RPMI8226 (cell line): ENCODE results near the gene GOLGA8A.
"Not testable (repeated sequence)": the region's sequence is repeated elsewhere in the genome, so short reads cannot be mapped to it uniquely, and the experiment has no call there.

Experiments
- DNase-seq: peaks from one replicate; pipeline ENCODE4 v3.0.0-alpha.2; 2015

GOLGA8A gene, protein sequence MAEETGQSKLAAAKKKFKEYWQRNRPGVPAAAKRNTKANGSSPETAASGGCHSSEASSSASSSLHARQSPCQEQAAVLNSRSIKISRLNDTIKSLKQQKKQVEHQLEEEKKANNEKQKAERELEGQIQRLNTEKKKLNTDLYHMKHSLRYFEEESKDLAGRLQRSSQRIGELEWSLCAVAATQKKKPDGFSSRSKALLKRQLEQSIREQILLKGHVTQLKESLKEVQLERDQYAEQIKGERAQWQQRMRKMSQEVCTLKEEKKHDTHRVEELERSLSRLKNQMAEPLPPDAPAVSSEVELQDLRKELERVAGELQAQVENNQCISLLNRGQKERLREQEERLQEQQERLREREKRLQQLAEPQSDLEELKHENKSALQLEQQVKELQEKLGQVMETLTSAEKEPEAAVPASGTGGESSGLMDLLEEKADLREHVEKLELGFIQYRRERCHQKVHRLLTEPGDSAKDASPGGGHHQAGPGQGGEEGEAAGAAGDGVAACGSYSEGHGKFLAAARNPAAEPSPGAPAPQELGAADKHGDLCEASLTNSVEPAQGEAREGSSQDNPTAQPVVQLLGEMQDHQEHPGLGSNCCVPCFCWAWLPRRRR

DNA sequence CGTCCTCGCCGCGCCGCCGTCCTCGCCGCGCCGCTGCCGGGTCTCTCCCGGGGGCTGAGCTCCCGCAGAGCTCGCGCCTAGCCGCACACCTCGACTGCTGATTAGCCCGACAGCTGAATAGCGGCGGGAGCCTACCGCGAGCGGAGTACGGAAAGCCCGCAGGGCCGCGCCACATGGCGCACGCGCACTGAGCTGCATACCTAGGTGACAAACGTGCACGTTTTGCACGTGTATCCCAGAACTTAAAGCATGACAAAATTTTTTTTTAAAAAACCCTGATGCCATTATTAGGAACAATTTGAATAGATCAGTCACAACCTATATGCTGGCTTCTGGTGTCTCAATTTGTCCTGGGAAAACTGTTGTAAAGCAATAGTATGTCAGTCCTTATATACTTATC lies at the start of gene GOLGA8A:
Gene GOLGA8A (minus strand): TSS at position 122 of the 400 bp plus-strand sequence. CDS start 48,117 bp downstream, outside the sequence.
- DNase-seq: peak; percentile 86

DNA sequence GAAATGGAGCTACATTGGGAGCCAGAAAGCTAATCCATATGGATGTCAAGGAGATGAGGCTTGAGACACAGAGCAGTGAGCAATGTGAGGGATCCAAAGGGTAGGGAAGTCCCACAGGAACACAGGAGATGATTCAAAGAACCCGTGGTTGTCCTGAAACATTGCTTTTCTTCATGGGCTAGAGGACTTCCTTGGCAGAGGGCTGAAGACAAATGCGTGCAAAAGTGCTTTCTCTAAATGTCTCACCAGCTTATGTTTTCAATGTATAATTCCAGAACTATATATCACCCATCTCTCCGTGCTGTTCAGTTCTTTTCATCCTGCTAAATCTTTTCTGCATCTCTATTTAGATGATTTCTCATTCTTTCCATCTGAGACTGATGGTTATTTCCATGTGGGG lies 46.0 kb upstream of the GOLGA8A start:
- no peak for DNase-seq

DNA sequence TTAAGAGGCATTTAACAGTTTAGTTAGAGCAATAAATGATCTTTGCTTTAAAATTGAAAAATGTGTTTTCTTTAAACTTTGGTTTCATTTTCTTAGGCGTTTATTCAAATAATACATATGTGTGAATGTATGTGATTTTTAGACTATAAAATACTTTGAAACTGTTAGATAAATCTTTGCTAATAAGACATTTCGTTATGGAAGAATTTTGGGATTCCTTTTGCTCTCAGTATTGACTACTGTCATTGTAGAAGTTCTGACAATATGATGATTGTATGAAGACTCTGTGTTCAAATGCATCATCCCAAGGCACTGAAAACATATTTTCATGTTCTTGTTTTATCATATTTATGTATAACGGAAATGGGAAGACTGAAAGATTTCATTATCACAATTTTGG lies 43.8 kb upstream of the GOLGA8A start:
- no peak for DNase-seq

DNA sequence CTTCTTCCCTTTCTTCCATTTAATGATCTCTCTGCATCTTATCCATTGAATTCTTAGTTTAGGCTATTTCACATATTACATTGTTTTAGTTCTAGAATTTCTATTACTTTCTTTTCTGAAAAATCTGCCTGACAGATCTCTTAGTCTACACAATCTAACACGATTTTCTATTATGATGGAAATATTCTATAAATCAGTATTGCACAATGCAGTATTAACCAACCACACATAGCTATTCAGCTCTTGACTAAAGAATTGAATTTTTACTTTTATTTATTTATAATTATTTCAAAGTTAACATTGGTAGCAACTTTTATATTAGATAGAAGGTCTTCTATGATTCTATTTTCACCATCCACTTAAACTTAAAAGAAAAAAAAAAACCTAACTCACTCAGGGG lies 36.2 kb upstream of the GOLGA8A start:
- DNase-seq: no peak

DNA sequence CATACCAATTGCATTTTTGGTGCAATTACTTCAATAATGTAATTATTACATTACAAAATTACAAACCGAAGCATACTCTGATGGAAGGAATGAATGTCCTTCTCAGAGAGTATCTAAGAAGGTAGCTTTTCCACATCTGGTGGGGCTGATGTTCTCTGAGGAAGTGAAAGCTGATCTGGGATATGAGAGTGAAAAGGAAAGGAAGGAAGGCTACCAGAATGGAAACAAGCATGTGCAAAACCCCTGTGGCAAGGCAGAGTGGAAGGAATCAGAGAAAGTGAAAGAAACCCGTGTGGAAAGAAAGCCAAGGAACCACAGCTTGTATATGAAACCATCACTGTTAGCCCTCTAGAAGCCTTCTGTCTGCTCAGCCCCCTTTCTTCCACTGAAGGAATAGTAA lies 35.3 kb upstream of the GOLGA8A start:
- DNase-seq: no peak

DNA sequence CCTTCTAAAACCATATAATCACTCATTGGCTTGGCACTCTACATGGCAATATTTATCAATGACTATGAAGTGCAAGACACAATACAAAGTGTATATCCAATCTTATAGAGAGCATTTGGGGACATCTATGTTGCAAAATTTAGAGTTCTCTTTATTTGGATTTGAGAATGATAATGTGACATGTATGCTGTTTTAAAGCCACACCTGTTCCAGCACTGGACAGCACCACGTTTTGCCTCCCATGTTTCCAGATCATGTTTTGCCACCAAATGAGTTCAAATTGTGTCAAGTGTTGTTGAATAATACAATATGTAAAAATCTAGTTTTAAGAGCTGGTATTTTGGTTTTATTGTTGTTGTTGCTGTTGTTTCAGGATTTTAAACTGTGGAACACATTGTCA lies 33.3 kb upstream of the GOLGA8A start:
- no peak for DNase-seq

DNA sequence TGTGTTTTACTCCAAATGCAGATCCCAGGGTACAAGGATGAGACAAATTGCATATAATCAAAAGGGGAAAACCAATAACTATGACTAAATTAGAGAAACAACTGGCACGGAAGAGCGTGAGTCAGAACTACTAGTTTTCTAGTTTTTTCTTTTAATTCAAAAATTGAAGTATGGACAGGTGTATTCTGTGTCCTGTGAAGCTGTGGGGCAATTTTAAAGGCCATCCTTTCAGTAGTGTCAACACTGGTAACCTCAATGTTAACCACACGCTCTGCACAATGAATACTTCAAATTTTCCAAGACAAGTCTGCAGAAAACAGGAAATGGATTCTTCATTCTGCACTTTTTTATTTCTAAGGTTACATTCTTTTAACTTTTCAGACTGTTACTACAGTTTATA lies 32.5 kb upstream of the GOLGA8A start:
- no peak for DNase-seq

DNA sequence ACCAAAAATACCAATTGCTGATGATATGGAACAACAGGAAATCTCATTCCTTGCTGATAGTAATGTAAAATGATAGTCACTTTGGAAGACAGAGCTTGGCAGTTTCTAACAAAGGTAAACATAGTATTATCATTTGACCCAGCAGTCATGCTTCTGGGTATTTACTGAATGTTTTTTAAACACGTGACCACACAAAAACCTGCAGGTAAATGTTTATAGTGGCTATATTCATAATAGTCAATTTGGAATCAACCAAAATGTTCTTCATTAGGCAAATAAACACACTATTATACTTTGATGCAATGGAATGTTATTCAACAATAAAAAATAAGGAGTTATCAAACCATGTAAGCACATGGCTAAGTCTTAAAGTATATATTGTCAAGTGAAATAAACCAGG lies 24.1 kb upstream of the GOLGA8A start:
- no peak for DNase-seq

DNA sequence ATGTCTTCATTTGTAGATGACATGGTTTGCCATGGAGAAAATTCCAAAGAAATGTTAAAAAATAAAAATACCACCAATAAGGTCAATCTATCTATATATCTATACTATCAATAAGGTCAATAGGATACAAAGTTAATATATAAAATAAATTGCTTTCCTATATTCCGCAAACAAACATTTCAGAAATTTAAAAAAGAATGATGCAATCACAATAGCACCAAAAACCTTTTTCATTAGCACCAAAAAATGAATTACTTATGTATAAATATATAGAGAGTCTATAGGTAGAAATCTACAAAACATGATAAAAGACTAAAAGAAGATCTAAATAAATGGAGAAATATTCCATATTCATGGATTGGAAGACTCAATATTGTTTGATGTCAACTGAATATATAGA lies 22.8 kb upstream of the GOLGA8A start:
- DNase-seq: no peak

DNA sequence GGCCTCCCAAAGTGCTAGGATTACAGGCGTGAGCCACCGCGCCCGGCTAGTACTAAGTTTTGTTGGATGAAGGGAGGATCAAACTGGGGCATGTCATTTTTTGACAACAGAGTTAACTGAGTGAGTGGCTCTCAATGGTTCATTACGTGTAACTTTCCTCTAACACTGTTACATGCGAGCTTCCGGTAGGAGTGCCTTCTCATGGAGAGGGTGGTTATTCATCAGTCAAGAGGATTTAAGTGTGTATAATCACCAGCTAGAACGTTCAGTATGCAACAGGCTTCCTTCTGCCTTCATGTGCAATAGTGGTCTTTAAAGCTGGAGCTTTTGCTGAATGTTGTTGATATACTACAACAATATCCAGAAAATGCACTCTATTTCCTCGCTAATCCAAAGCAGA lies 19.1 kb upstream of the GOLGA8A start:
- no peak for DNase-seq

DNA sequence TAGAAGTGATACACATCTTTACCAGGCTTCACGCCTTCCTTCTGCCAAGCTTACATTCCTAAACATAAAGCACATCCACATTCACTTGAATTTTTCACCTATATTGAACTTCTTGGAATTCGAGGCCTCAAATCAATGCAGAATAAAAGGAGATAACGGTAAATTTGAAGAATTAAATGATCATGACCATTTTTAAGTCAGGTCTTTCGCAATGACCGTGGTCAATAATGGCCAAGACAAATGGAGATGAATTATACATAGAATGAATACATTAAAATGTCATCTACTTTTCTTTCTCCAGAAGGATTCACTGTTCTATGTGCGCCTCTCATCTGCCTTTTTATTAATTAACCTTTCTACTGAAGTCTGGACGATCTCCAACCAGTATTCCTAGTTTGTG lies 5.3 kb upstream of the GOLGA8A start:
- DNase-seq: no peak

DNA sequence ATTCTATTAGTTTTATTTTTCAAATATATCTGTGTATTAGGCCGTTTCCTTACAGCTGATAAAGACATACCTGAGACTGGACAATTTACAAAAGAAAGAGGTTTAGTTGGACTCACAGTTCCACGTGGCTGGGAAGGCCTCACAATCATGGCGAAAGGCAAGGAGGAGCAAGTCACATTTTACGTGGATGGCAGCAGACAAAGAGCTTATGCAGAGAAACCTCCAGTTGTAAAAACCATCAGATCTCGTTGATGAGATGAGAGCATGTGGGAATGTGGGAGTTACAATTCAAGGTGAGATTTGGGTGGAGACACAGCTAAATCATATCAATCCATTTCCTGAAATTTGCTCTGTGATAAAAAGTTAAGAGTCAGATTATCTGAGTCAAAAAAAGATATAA lies 2.3 kb upstream of the GOLGA8A start:
- DNase-seq: no peak

DNA sequence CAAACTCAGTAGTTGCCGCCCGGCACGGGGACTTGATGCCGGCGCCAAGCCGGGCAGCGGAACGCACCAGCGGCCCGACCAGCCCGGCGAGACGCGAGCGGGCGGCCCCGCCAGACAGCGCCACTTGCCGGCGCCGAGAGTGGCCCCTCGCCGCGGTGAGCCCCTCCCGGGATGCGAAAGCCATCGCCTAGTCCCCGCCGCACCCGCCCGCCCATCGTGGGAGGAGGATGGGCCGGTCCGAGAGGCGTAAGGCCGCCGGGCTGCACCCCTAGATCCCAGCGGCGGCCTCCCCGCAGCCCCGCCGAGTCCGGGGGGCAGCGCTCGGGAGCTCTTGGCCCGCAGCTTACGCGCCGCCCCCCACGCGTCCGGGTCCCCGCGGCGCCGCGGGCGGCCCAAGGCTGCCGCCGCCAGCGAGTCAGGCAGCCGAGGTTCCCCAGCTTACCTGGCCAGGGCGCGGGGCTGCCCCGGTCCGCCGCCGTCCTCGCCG lies 609 bp downstream of the GOLGA8A start:
- DNase-seq: peak; percentile 57

DNA sequence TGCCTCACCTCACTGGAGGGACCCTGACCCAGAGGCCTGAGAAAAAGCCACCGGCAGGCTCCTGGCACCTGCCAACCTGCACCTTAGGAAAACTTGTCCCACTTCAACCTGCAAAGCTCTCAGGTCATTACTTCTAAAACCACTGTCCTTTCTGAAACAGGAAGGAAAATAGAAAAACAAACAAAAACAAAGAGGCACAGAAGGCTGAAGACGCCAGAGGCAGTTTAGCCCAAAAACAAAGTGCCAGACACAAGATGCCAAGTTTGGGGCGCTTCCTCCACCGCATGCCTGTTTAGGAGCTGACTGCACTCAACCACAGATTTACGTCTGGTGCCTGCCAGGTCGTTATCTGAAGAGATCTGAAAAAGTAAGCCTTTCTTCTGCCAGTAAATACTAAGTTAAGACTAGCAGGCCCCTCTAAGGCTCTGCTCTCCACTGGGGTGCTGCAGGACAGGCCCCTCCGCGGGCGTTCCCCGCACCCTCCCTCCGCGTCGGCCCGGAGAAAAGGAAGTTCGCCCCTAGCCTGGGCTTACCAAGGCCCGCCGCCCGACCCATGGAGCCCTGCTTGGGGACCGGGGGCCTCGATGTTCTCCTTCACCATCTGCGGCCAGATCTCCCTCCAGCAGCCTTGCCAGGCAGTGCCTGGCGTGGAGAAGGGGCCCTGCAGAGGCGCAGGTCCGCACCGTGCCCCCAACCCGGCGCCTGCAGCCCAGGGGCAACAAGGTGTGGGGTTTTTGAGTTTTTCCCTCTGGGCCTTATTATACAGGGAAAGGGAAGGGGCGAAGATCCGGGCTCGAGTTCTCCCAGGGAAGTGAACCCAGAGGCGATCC lies 1.3 kb downstream of the GOLGA8A start:
- peak; percentile 17 for DNase-seq

DNA sequence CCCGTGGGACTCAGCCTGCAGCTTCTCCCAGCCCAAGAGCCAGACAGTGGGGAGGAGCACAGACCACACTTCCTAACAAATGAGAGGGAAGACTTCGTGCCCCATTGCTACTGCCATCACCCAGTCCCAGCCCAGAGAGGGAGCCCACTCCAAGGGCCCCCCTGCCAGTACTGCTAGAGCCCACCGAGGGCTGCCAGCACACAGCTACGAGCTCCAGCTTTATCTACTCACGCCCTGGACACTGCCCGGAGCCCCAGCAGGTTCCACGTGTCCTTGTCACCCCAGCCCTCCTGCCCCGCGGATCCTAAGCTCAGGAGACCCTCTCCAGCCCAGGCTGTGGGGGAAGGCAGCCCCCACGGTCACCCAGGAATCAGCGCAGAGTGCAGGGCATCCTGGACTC lies 1.9 kb downstream of the GOLGA8A start:
- DNase-seq: no peak

DNA sequence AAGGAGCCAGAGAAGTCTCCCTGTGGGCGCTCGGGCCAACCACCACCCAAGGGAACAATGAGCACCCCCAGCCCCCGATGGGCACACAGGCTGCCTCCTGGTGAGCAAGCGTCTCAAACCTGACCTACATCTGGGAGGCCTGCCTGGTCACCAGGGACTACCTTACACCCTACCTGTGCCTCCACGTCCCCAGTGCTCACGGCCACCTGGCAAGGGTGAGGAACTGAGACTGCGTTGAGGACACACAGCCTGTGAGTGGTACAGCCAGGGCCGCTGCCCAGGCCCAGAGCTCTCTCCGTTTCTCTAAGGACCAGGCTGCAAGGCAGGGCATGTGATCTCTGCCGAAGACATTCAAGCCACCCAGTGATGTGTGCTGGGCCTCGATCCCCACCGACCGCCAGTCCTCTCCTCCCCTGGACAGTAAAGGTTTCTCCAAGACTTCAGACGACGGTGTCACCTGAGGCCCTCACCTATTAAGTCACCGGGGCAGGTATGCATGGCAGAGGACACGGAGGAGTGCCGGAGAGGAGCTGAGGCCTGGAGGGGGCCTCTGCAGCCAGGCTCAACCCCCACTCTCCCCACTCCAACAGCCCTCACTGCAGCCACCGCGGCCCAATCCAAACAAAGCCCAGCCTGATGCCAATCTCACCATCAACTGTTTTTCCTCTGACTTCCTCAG lies 2.8 kb downstream of the GOLGA8A start:
- DNase-seq: no peak

DNA sequence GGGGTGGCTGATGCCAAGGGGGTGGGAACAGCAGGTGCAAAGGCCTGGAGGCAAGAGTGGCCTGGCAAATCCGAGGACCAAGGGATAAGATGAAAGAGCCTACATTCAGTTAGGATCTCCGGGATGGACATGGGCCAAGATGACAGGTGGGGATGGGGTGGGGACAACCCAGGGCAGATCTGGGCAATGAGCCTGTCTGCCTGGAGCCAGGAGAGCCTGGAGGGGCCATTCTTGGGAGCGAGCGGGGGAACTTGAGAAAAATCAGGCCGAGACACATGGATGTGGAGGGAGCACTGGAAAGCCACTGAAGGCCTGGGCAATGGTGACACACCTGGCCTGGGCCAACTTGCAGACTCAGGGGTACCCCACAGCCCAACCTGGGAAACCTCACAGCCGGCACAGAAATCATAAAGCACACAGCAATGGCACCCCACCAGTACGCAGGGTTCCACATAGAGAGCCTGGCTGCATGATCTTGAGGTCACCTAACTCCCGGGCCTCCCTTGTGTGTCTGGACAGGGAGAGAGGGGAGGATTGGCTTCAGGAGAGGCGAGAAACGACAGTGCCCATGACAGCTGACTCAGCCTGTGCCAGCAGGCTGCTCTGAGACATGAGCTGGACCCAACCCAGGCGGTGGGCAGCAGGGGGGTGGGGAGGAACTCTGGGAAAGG lies 3.5 kb downstream of the GOLGA8A start:
- not testable (repeated sequence) for DNase-seq

DNA sequence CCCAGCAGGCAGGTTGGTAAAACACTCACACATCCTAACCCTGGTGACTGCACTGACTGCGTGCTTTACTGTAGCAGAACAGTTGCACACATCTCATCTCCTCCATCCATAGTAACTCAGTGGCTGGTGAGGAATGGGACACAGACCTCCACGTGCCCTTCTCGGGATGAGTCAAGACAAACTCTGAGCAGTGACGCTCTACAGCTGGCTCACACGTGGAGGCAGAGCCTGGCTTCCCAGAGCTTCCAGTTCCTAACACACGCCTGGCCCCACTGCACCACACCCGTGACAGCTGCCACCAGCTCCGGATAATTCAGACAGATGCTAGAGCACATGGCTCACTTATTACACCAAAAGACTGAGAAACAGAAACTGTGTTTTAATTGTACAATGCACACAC lies 7.0 kb downstream of the GOLGA8A start:
- not testable (repeated sequence) for DNase-seq

DNA sequence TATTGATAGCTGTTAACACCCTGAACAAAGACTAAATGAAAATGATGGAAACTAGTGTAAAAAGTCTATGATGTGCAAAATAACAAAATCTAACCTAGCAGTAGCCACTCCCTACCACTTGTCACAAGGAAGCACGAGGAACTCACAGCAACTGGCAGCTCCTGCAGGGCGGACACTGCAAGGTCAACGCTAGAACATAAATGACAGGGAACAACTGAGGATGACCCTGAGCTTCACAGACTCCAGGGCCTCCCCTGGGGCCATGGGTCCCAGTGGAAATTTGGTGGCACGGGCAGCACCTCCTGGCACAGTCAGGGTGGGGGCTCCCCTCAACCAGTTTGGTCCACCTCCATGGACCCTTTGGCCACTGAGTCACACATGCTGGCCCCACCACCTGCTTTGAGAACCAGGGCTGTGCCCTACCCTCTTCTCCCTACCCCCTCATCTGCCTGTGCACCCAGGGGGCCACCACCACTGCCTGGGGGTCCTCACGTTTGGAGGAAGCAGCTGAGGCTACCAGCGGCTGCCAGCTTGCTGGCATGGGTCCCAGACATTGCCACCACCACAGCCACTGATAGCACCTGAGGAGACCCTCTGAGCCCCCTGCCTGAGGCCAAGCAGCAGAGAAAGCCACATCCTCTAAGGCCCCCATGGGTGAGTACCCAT lies 14.1 kb downstream of the GOLGA8A start:
- DNase-seq: not testable (repeated sequence)

DNA sequence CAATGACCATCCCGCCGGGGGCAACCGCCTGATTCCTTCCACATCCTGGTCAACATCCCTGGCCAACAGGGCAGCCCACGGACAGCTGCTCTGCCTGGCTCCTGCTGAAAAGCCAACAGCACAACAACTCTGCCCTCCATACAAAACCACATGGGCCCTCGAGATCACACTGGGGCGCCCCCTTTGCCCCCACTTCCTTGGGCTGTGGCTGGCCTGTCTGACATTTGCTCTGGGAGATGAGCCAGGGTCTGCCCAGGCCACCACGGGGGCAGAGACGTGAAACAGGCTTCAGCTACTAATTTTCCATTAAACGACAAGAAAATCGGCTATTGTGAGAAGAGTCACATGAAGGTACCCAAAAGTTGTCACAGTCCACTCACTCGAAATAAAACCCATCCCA lies 16.7 kb downstream of the GOLGA8A start:
- not testable (repeated sequence) for DNase-seq

DNA sequence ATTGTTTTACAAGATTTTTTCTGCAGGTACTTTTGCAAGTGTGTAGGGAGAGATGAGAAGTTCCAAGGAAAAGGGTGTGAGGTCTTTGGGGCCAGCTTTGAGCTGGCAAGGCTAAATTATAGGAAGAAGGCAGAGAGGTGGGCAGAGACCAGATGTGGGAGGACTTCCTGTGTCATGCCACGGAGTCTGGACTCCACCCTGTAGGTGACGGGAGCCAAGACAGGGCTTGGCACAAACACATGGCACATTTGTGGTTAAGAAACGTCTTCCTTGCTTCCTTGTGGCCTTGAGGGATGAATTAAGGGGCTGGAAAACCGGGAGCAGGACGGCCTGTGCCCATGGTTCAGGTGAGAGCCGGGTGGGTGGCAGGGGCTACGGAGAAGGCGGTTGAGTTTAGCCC lies 19.2 kb downstream of the GOLGA8A start:
- DNase-seq: not testable (repeated sequence)

DNA sequence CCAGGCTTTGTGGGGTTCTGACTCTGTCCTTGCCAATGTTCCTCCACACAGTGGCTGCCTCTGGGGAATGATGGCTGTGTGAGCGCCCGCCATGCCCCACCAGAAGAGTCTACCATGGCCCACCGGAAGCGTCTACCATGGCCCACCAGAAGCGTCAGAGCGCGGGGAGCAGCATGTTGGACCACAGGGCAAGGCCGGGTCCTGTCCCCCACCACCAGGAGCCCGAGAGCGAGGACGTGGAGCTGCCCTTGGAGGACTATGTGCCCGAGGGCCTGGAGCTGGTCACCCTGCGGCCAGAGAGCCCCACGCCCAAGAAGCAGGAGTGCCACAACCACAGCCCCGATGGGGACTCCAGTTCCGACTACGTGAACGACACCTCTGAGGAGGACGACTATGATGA lies 28.1 kb downstream of the GOLGA8A start:
- DNase-seq: not testable (repeated sequence)
